Mesothelial cell of epicardium (in vitro differentiated cells): ENCODE data around the gene PTPRCAP. TPM values are rescaled to one million over a fixed set of nuclear protein-coding genes. Genes with fewer than 3 reads are reported as not detected.
"Not testable (repeated sequence)": the region's sequence is repeated elsewhere in the genome, so short reads cannot be mapped to it uniquely, and the experiment has no call there.

ENCODE experiments used
- DNase-seq, 2 experiments: peaks; one replicate each; pipeline ENCODE4 v3.0.0; 2021; ENCODE audit warnings: low spot score in 2 of 2; ENCODE audit not compliant: unreplicated experiment in 2 of 2
- H3K27ac Mint-ChIP-seq: 2 replicates; pipeline ENCODE4 v1.8.0; 2021; ENCODE audit warnings: mixed read lengths
- H3K27me3 Mint-ChIP-seq: 2 replicates; pipeline ENCODE4 v1.8.0; 2021; ENCODE audit warnings: low read depth, mixed read lengths
- H3K36me3 Mint-ChIP-seq: 2 replicates; pipeline ENCODE4 v1.8.0; 2021; ENCODE audit warnings: mixed read lengths
- H3K4me1 Mint-ChIP-seq: 2 replicates; pipeline ENCODE4 v1.8.0; 2021; ENCODE audit warnings: mixed read lengths
- H3K4me3 Mint-ChIP-seq: 2 replicates; pipeline ENCODE4 v1.8.0; 2021; ENCODE audit warnings: mild to moderate bottlenecking, moderate library complexity, mixed read lengths
- H3K9me3 Mint-ChIP-seq: 2 replicates; pipeline ENCODE4 v1.8.0; 2021; ENCODE audit warnings: mixed read lengths
- total RNA-seq: library from RNA; stranded (reverse); gene quantifications from 3 replicates; pipeline ENCODE4 v1.2.1, GENCODE V29; 2021
- TF ChIP-seq, protein P1 (sequence below): fragments of 200-600 bp; sonication (generic); IDR thresholded peaks from one replicate; pipeline ENCODE4 v1.5.0; 2021; ENCODE audit warnings: antibody characterized with exemption; ENCODE audit not compliant: unreplicated experiment

Gene PTPRCAP
- total RNA-seq, 1 donor from 2014 or later = 1.8 TPM

GRCh38 chr11:67482827-67483798, 45.6 kb upstream of the PTPRCAP start, which contains the start of gene AIP:
Gene AIP, plus strand, starts transcription at chr11:67483026. Its CDS starts 133 bp downstream, at chr11:67483159.
- TF ChIP-seq, protein P1, sequence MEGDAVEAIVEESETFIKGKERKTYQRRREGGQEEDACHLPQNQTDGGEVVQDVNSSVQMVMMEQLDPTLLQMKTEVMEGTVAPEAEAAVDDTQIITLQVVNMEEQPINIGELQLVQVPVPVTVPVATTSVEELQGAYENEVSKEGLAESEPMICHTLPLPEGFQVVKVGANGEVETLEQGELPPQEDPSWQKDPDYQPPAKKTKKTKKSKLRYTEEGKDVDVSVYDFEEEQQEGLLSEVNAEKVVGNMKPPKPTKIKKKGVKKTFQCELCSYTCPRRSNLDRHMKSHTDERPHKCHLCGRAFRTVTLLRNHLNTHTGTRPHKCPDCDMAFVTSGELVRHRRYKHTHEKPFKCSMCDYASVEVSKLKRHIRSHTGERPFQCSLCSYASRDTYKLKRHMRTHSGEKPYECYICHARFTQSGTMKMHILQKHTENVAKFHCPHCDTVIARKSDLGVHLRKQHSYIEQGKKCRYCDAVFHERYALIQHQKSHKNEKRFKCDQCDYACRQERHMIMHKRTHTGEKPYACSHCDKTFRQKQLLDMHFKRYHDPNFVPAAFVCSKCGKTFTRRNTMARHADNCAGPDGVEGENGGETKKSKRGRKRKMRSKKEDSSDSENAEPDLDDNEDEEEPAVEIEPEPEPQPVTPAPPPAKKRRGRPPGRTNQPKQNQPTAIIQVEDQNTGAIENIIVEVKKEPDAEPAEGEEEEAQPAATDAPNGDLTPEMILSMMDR = peak; percentile 18
- peak within 1 kb of the TSS; percentile 92 for H3K27ac Mint-ChIP-seq
- no peaks in the 10 kb centered on the region for H3K9me3 Mint-ChIP-seq
- H3K27me3 Mint-ChIP-seq = no peaks in the 10 kb centered on the region
- H3K4me1 Mint-ChIP-seq = peaks cover 31% of the 10 kb centered on the region
- DNase-seq = peak; percentile 92 to 98
- H3K36me3 Mint-ChIP-seq = peaks cover 11% of the 10 kb centered on the region
- peak within 1 kb of the TSS; percentile 82 for H3K4me3 Mint-ChIP-seq

- Mint-ChIP-seq H3K4me1 (peaks cover 31% of the 10 kb centered on the region), H3K4me3 (peak overlapping the region; percentile 82), H3K27ac (peak overlapping the region; percentile 92), H3K9me3 (no peaks in the 10 kb centered on the region), H3K27me3 (peaks cover under 1% of the 10 kb centered on the region), H3K36me3 (peaks cover 4% of the 10 kb centered on the region)
- no peak for DNase-seq
- TF ChIP-seq, protein P1 = no peak
These were observed 44.9 kb upstream of the PTPRCAP start for GRCh38 chr11:67482275-67482826.

GRCh38 chr11:67477344-67478050, 40.0 kb upstream of the PTPRCAP start:
- not testable (repeated sequence) for H3K36me3 Mint-ChIP-seq, H3K9me3 Mint-ChIP-seq

DNA sequence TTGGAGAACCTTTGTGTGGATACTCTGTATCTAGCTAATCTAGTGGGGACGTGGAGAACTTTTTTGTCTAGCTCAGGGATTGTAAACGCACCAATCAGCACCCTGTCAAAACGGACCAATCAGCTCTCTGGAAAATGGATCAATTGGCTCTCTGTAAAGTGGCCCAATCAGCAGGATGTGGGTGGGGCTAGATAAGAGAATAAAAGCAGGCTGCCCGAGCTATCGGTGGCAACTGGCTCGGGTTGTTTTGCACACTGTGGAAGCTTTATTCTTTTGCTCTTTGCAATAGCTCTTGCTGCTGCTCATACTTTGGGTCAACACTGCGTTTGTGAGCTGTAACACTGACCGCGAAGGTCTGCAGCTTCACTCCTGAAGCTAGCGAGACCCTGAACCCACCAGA, 39.2 kb upstream of the PTPRCAP start:
- H3K4me3 Mint-ChIP-seq, DNase-seq, H3K9me3 Mint-ChIP-seq, H3K36me3 Mint-ChIP-seq, H3K27me3 Mint-ChIP-seq, H3K27ac Mint-ChIP-seq, H3K4me1 Mint-ChIP-seq: not testable (repeated sequence)

More at GRCh38 chr11:67477344-67478050, 40.0 kb upstream of the PTPRCAP start:
- DNase-seq, H3K27me3 Mint-ChIP-seq, H3K4me1 Mint-ChIP-seq, H3K4me3 Mint-ChIP-seq, H3K27ac Mint-ChIP-seq: not testable (repeated sequence)

GRCh38 chr11:67472882-67473281, 35.4 kb upstream of the PTPRCAP start:
- Mint-ChIP-seq H3K36me3 (no peaks in the 10 kb centered on the region), H3K27ac (no peak overlapping the region), H3K4me3 (no peak overlapping the region), H3K4me1 (peaks cover 8% of the 10 kb centered on the region), H3K9me3 (no peaks in the 10 kb centered on the region), H3K27me3 (peaks cover 2% of the 10 kb centered on the region)
- TF ChIP-seq, protein P1 = no peak
- no peak for DNase-seq

- H3K4me3 Mint-ChIP-seq = no peak overlapping the region
These were observed 33.0 kb upstream of the PTPRCAP start for GRCh38 chr11:67470337-67471002.

More at GRCh38 chr11:67470337-67471002, 33.0 kb upstream of the PTPRCAP start:
- Mint-ChIP-seq H3K27ac (no peak overlapping the region), H3K4me1 (peaks cover 14% of the 10 kb centered on the region), H3K36me3 (no peaks in the 10 kb centered on the region), H3K9me3 (no peaks in the 10 kb centered on the region), H3K27me3 (no peaks in the 10 kb centered on the region)
- TF ChIP-seq, protein P1 = no peak
- DNase-seq = no peak
